HFFc6 (cell line): Measurements from ENCODE around the gene OLFML2B. TPM values are rescaled to one million over a fixed set of nuclear protein-coding genes. Genes with fewer than 3 reads are reported as not detected.

ENCODE experiments used
- DNase-seq: peaks from one replicate; pipeline ENCODE4 v3.0.0-alpha.2; 2018
- H3K27ac Mint-ChIP-seq: 2 replicates; pipeline ENCODE4 v1.8.0; 2020; ENCODE audit warnings: mild to moderate bottlenecking, mixed read lengths
- H3K27me3 Mint-ChIP-seq: 2 replicates; pipeline ENCODE4 v1.8.0; 2021; ENCODE audit warnings: mild to moderate bottlenecking, moderate library complexity, mixed read lengths; ENCODE audit not compliant: insufficient read depth
- H3K36me3 Mint-ChIP-seq: 2 replicates; pipeline ENCODE4 v1.8.0; 2021; ENCODE audit warnings: low read depth, mixed read lengths
- H3K4me1 Mint-ChIP-seq: 2 replicates; pipeline ENCODE4 v1.8.0; 2020; ENCODE audit warnings: low read depth, mixed read lengths
- H3K4me3 Mint-ChIP-seq: 2 replicates; pipeline ENCODE4 v1.8.0; 2020; ENCODE audit warnings: mild to moderate bottlenecking, moderate library complexity, mixed read lengths
- H3K9me3 Mint-ChIP-seq: 2 replicates; pipeline ENCODE4 v1.8.0; 2020; ENCODE audit warnings: mild to moderate bottlenecking, mixed read lengths
- total RNA-seq, 6 experiments: library from RNA; stranded (reverse); fragmentation: NEBNext Ultra II Directional; extraction: Animal tissue kit (Norgen Biotek cat#: 25700); gene quantifications; 2 replicates in 1 of 6; 3 replicates in 5 of 6; pipeline ENCODE4 v1.2.3, GENCODE V29; 2021
- TF ChIP-seq, protein P1 (sequence below): fragments of 200-600 bp; sonication (generic); IDR thresholded peaks from 2 replicates; pipeline ENCODE4 v1.5.0; 2021; ENCODE audit warnings: antibody characterized with exemption, mild to moderate bottlenecking

The OLFML2B gene
- total RNA-seq, 6 experiments from 2014 or later: 4.9 to 9.1 (median 7.0) TPM

DNA sequence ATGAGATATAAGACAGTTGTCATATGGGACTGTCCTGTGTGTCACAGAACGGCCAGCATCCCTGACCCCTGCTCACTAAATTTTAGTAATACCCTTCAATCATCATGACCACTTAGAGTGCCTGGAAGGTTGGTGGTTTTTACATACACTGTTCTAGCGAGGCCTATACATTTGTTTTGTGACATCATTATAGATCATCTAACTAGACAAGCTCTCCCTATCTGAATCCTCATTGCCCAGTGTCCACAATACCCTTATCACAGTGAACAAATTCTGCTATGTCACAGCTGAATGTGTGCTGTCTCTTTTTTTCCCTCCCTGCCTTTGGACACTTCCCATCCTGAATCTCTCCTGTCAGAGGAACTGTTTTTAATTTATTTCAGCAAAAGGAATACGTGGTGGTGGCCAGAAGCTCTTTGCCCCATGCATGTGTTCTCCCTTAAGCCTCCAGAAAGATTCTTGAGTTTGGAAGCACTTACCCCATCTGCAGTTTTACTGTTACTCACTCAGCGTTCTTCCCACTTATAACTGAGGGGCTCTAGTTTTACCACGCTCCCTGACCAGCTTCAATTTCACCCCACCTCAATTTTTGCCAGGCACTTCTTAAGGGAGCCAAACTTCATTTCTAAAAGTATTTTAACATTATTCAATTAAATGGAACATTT lies 70.3 kb downstream of the OLFML2B start:
- H3K27ac Mint-ChIP-seq: no peak overlapping the region; the same call in 1 of the 2 replicates
- no peak for DNase-seq
- H3K4me1 Mint-ChIP-seq: peaks cover 62% of the 10 kb centered on the region

DNA sequence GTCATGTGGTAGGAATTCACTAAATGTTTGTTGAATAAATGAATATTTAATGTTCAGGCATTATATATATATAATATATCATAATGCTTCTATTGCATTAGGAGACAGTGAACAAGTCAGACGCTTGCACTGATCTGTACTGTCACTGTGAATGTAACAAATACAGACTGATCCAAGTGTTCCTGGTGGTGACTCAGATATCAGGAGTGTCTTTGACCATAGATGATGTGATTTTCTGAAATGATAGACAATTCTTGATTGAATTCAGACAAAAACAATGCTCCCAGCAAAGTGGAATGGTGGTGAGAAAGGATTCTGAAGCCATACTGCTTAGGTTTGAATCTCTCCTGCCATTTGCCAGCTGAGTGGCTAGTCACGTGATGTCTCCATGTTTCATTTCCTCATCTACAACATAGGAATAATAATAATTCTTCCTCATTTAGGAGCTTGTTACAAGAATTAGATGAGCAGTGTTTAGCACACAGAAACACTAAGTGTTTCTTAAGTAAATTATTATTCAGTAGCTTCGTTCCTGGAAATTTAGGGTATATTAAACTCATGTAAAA lies 71.0 kb downstream of the OLFML2B start:
- DNase-seq: no peak
- Mint-ChIP-seq H3K36me3 (no peaks in the 10 kb centered on the region), H3K4me1 (peaks cover 56% of the 10 kb centered on the region), H3K27ac (no peak overlapping the region), H3K27me3 (no peaks in the 10 kb centered on the region), H3K4me3 (no peak overlapping the region), H3K9me3 (no peaks in the 10 kb centered on the region)
- TF ChIP-seq, protein P1, sequence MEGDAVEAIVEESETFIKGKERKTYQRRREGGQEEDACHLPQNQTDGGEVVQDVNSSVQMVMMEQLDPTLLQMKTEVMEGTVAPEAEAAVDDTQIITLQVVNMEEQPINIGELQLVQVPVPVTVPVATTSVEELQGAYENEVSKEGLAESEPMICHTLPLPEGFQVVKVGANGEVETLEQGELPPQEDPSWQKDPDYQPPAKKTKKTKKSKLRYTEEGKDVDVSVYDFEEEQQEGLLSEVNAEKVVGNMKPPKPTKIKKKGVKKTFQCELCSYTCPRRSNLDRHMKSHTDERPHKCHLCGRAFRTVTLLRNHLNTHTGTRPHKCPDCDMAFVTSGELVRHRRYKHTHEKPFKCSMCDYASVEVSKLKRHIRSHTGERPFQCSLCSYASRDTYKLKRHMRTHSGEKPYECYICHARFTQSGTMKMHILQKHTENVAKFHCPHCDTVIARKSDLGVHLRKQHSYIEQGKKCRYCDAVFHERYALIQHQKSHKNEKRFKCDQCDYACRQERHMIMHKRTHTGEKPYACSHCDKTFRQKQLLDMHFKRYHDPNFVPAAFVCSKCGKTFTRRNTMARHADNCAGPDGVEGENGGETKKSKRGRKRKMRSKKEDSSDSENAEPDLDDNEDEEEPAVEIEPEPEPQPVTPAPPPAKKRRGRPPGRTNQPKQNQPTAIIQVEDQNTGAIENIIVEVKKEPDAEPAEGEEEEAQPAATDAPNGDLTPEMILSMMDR: no peak

More for the DNA sequence above, 70.3 kb downstream of the OLFML2B start:
- no peak overlapping the region for H3K4me3 Mint-ChIP-seq
- no peaks in the 10 kb centered on the region for H3K27me3 Mint-ChIP-seq
- H3K9me3 Mint-ChIP-seq: no peaks in the 10 kb centered on the region
- TF ChIP-seq, protein P1: no peak
- no peaks in the 10 kb centered on the region for H3K36me3 Mint-ChIP-seq

DNA sequence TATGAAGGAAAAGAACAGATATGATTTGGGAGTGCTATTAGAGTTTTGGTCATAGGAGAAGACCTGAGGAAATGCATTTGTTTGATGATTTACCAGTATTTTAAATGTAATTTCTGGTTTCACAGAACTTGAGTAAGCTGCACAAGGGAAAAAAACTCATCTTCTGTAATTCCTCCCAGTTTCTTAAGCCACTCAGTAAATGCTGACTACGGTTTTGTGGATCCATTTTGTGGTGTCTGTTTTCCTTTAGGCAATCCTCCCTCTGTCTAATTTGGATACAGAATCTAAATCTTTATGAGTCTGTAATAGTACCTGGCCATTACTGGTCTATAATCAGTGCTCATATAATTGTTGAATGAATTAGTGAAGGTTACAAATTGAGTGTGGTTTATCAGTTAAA lies 72.0 kb downstream of the OLFML2B start:
- no peak overlapping the region for H3K4me3 Mint-ChIP-seq

DNA sequence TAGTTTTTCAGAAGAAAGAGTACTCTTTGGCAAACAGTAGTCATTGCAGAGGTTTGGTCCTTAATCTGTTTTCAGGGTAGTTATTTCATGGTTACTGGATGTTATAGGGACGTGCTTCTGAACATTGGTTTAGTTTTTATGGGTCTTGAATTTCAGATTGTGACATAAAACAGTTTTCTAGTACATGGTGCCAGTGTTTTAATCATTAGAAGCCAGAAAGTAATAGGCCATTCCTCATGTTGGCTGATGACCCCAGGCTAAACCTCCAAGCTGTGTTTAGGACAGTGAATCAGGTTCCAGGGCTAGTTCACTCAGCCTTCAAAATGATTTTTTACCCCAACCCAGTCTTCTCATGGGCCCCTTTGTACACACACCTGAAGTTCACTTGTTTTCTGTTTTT lies 73.3 kb downstream of the OLFML2B start:
- Mint-ChIP-seq H3K9me3 (no peaks in the 10 kb centered on the region), H3K36me3 (peaks cover 4% of the 10 kb centered on the region; the same call in 1 of the 2 replicates), H3K27ac (no peak overlapping the region), H3K4me1 (peaks cover 51% of the 10 kb centered on the region), H3K27me3 (no peaks in the 10 kb centered on the region), H3K4me3 (no peak overlapping the region)
- TF ChIP-seq, protein P1: no peak
- DNase-seq: no peak

More for the DNA sequence above, 72.0 kb downstream of the OLFML2B start:
- TF ChIP-seq, protein P1: no peak
- H3K4me1 Mint-ChIP-seq: peaks cover 51% of the 10 kb centered on the region
- H3K27ac Mint-ChIP-seq: no peak overlapping the region
- DNase-seq: no peak
- peaks cover 4% of the 10 kb centered on the region; the same call in 1 of the 2 replicates for H3K36me3 Mint-ChIP-seq
- no peaks in the 10 kb centered on the region for H3K9me3 Mint-ChIP-seq
- no peaks in the 10 kb centered on the region for H3K27me3 Mint-ChIP-seq

DNA sequence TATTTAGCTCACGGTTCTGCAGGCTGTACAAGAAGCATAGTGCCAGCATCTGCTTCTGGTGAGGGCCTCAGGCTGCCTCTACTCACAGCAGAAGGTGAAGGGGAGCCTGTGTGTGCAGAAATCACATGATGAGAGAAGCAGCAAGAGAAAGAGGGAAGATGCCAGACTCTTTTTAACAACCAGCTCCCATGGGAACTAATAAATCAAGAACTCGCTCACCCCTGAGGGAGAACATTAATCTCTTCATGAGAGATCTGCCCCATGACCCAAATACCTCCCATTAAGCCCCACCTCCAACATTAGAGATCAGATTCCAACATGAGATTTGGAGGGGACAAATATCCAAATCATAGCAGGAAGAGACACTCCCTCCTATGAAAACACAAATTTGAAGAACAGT lies 74.1 kb downstream of the OLFML2B start:
- Mint-ChIP-seq H3K4me1 (peaks cover 44% of the 10 kb centered on the region), H3K36me3 (peaks cover 4% of the 10 kb centered on the region; the same call in 1 of the 2 replicates), H3K27me3 (no peaks in the 10 kb centered on the region), H3K4me3 (no peak overlapping the region), H3K9me3 (no peaks in the 10 kb centered on the region), H3K27ac (no peak overlapping the region)
- TF ChIP-seq, protein P1: no peak
- DNase-seq: no peak
